WTC11 (cell line): ENCODE data around the gene ZNF786.

Experiments
- CREB1 ChIP-seq: sonication (generic); formaldehyde crosslinking; IDR thresholded peaks from 2 replicates; pipeline ENCODE4 v1.8.0; 2023; ENCODE audit warnings: mild to moderate bottlenecking, missing genetic modification reagents
- FOXJ3 ChIP-seq: sonication (generic); formaldehyde crosslinking; IDR thresholded peaks from 2 replicates; pipeline ENCODE4 v1.9.0; 2021; ENCODE audit warnings: missing genetic modification reagents, mild to moderate bottlenecking, borderline replicate concordance
- FOXP1 ChIP-seq: sonication (generic); formaldehyde crosslinking; IDR thresholded peaks from 2 replicates; pipeline ENCODE4 v1.8.0; 2022; ENCODE audit warnings: missing genetic modification reagents, mild to moderate bottlenecking, moderate library complexity, borderline replicate concordance
- SP1 ChIP-seq: sonication (generic); formaldehyde crosslinking; conservative IDR thresholded peaks from 2 replicates; pipeline ENCODE4 v1.8.1; 2022; ENCODE audit warnings: missing genetic modification reagents
- TF ChIP-seq, protein P1 (sequence below): fragments of 200-600 bp; IDR thresholded peaks from 2 replicates; pipeline ENCODE4 v1.8.0; 2022; ENCODE audit warnings: antibody characterized with exemption
- TF ChIP-seq, protein P2 (sequence below): sonication (generic); formaldehyde crosslinking; IDR thresholded peaks from 2 replicates; pipeline ENCODE4 v1.8.0; 2022; ENCODE audit warnings: mild to moderate bottlenecking, missing genetic modification reagents
- TF ChIP-seq, protein P3 (sequence below): sonication (generic); formaldehyde crosslinking; IDR thresholded peaks from 2 replicates; pipeline ENCODE4 v1.8.1; 2023; ENCODE audit warnings: mild to moderate bottlenecking, missing genetic modification reagents
- TF ChIP-seq, protein P4 (sequence below): sonication (generic); formaldehyde crosslinking; IDR thresholded peaks from 2 replicates; pipeline ENCODE4 v1.8.1; 2023; ENCODE audit warnings: mild to moderate bottlenecking, moderate library complexity, missing genetic modification reagents

DNA sequence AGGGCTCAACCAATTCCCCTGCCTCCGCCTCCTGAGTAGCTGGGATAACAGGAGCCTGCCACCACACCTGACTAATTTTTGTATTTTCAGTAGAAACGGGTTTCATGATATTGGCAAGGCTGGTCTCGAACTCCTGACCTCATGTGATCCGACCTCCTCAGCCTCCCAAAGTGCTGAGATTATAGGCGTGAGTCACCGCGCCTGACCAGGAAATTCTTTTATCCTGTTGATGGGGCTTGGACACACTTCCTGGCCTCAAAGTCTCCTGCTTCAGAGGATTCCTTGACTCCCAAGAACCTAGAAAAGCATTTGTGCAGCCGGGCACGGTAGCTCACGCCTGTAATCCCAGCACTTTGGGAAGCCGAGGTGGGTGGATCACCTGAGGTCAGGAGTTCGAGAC is 19.5 kb upstream of the ZNF786 start:
- TF ChIP-seq, protein P1, sequence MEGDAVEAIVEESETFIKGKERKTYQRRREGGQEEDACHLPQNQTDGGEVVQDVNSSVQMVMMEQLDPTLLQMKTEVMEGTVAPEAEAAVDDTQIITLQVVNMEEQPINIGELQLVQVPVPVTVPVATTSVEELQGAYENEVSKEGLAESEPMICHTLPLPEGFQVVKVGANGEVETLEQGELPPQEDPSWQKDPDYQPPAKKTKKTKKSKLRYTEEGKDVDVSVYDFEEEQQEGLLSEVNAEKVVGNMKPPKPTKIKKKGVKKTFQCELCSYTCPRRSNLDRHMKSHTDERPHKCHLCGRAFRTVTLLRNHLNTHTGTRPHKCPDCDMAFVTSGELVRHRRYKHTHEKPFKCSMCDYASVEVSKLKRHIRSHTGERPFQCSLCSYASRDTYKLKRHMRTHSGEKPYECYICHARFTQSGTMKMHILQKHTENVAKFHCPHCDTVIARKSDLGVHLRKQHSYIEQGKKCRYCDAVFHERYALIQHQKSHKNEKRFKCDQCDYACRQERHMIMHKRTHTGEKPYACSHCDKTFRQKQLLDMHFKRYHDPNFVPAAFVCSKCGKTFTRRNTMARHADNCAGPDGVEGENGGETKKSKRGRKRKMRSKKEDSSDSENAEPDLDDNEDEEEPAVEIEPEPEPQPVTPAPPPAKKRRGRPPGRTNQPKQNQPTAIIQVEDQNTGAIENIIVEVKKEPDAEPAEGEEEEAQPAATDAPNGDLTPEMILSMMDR: no peak
- TF ChIP-seq, protein P2, sequence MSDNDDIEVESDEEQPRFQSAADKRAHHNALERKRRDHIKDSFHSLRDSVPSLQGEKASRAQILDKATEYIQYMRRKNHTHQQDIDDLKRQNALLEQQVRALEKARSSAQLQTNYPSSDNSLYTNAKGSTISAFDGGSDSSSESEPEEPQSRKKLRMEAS (CRISPR knock-in tag): no peak
- TF ChIP-seq FOXP1 (CRISPR knock-in tag): no peak
- no peak for TF ChIP-seq SP1 (CRISPR knock-in tag)
- TF ChIP-seq, protein P3, sequence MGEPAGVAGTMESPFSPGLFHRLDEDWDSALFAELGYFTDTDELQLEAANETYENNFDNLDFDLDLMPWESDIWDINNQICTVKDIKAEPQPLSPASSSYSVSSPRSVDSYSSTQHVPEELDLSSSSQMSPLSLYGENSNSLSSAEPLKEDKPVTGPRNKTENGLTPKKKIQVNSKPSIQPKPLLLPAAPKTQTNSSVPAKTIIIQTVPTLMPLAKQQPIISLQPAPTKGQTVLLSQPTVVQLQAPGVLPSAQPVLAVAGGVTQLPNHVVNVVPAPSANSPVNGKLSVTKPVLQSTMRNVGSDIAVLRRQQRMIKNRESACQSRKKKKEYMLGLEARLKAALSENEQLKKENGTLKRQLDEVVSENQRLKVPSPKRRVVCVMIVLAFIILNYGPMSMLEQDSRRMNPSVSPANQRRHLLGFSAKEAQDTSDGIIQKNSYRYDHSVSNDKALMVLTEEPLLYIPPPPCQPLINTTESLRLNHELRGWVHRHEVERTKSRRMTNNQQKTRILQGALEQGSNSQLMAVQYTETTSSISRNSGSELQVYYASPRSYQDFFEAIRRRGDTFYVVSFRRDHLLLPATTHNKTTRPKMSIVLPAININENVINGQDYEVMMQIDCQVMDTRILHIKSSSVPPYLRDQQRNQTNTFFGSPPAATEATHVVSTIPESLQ (CRISPR knock-in tag): no peak
- no peak for TF ChIP-seq CREB1
- TF ChIP-seq, protein P4, sequence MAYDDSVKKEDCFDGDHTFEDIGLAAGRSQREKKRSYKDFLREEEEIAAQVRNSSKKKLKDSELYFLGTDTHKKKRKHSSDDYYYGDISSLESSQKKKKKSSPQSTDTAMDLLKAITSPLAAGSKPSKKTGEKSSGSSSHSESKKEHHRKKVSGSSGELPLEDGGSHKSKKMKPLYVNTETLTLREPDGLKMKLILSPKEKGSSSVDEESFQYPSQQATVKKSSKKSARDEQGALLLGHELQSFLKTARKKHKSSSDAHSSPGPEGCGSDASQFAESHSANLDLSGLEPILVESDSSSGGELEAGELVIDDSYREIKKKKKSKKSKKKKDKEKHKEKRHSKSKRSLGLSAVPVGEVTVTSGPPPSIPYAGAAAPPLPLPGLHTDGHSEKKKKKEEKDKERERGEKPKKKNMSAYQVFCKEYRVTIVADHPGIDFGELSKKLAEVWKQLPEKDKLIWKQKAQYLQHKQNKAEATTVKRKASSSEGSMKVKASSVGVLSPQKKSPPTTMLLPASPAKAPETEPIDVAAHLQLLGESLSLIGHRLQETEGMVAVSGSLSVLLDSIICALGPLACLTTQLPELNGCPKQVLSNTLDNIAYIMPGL (CRISPR knock-in tag): no peak
- TF ChIP-seq FOXJ3 (CRISPR knock-in tag): no peak
